ENCODE results near the gene GADD45B. TPM values are rescaled to one million over a fixed set of nuclear protein-coding genes. Genes with fewer than 3 reads are reported as not detected.

GADD45B gene
- total and polyA plus RNA-seq, 2 donors (not counting 3 experiments of a cell fraction or from before 2014, with no cell fraction given): 61.3 to 267 TPM

DNA sequence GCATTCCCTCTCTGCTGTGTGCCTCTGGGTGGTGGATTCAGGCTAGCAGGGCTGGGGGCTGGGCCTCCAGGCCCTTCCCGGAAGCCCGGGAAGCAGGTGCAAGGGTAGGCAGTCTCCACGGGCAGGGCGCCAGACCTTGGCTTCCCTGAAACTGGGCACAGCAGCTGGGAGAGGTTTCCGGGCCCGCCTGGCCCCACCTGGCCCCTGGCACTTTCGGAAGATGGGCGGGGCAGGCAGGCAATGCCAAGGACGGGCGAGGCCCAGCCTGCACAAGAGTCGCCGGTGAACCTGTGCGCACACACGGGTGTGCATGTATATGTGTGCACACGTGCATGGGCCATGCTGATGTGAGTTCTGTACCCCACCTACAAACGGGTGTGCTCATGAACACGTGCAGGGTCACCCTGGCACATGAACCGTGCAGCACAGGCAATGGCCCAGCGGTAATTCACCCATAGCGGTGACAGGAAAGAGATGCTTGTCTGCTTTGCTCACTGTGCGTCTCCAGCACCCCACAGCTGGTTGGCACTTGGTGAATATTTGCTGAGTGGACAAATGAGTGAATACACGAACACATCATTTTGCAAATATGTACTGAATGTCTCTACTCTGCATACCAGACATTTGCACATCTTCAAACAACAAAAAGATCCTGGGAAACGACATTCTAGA is 15.3 kb downstream of the GADD45B start:
- POLR2A ChIA-PET: no interaction called here
- dilution Hi-C loops (cut with MboI; ENCODE audit: extremely low pct_ligation_motif_present, low sequenced_read_pairs) (no loop called here), intact Hi-C loops (cut with micrococcal nuclease) (loop anchor here (1.0 to 2.0 kb wide), 4 partner anchors 15 to 88 kb away; partner anchors contain the start of gene GADD45B)
- Histone ChIP-seq H3K27me3 (ENCODE audit: control insufficient read depth in 2 of 2, insufficient read depth in 2 of 2, low read length in 2 of 2) (no peaks in the 10 kb centered on the region), H3K4me1 (ENCODE audit: control insufficient read depth, extremely low read depth, insufficient read depth, low read length) (peaks cover 28% of the 10 kb centered on the region), H3K4me3 (replicated peaks in 1 of 3; ENCODE audit: insufficient read depth in 1 of 3, low read depth in 1 of 3, low read length in 3 of 3) (no peak overlapping the region), H3K9ac (replicated peaks; ENCODE audit: extremely low read depth, insufficient read depth, low read length) (peak overlapping the region; percentile 4), H3K27ac (ENCODE audit: insufficient read depth, low read depth, low read length) (peak overlapping the region; percentile 38), H3K36me3 (ENCODE audit: control insufficient read depth in 2 of 2, extremely low read depth in 1 of 2, insufficient read depth in 2 of 2, low read length in 2 of 2) (no peaks in the 10 kb centered on the region), H3K79me2 (ENCODE audit: control insufficient read depth, insufficient read depth, low read length) (no peaks in the 10 kb centered on the region), H3K9me3 (replicated peaks; ENCODE audit: control insufficient read depth, insufficient read depth, low read length) (no peaks in the 10 kb centered on the region), H2AFZ (ENCODE audit: low read depth, low read length) (no peak overlapping the region), H3K9me1 (replicated peaks; ENCODE audit: control insufficient read depth, extremely low read depth, insufficient read depth, low read length) (no peaks in the 10 kb centered on the region), H3K4me2 (ENCODE audit: insufficient read depth, low read length) (no peak overlapping the region), H4K20me1 (replicated peaks; ENCODE audit: control insufficient read depth, extremely low read depth, insufficient read depth, low read length) (no peaks in the 10 kb centered on the region)
- peak; percentile 63 for FAIRE-seq
- CTCF ChIA-PET: interaction anchor here (1.4 to 1.7 kb wide), 2 partner anchors 49 to 52 kb away, joined by 3 to 4 read pairs; no protein-coding TSS in a partner anchor
- TF ChIP-seq POLR2AphosphoS5 (IDR thresholded peaks at IDR 0.05; ENCODE audit: insufficient read depth, low read depth, low read length) (no peak), MYC (IDR thresholded peaks at IDR 0.05; ENCODE audit: low read depth, low read length) (no peak), FOS (IDR thresholded peaks at IDR 0.05; ENCODE audit: borderline replicate concordance, insufficient read depth, low read length) (peak; percentile 29), GATA2 (IDR thresholded peaks at IDR 0.05; ENCODE audit: insufficient read depth, insufficient read length, low read depth, low read length) (no peak), POLR2A (IDR thresholded peaks at IDR 0.05; ENCODE audit: low read depth, low read length) (no peak), EZH2 (IDR thresholded peaks at IDR 0.05; ENCODE audit: borderline replicate concordance, low read depth, low read length, severe bottlenecking) (no peak), JUN (IDR thresholded peaks at IDR 0.05; ENCODE audit: borderline replicate concordance, insufficient read depth, insufficient read length, low read depth) (peak; percentile 53)
- TF ChIP-seq, protein P1, sequence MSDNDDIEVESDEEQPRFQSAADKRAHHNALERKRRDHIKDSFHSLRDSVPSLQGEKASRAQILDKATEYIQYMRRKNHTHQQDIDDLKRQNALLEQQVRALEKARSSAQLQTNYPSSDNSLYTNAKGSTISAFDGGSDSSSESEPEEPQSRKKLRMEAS (IDR thresholded peaks at IDR 0.05; ENCODE audit: insufficient read depth, insufficient read length): peak; percentile 79
- BruUV-seq (replicated peaks): no TSS peak
- DNase-seq (ENCODE audit: low read depth, low spot score): peak; percentile 41

Data from endothelial cell of umbilical vein (primary cell).